Epithelial cell of proximal tubule (primary cell): ENCODE results near the gene HELT. TPM values are rescaled to one million over a fixed set of nuclear protein-coding genes. Genes with fewer than 3 reads are reported as not detected.

Source experiments
- DNase-seq: peaks from one replicate; pipeline ENCODE4 v3.0.0-alpha.2; 2011; ENCODE audit warnings: low read depth
- H3K4me3 ChIP-seq: 2 replicates; pipeline ENCODE4 v1.5.1; 2011; ENCODE audit warnings: low read depth, mild to moderate bottlenecking, low read length
- total RNA-seq: library from RNA; depleted of rRNA; stranded (reverse); fragments of >200 nt; gene quantifications from 2 replicates; pipeline ENCODE4 v1.2.3, GENCODE V29; 2015
- TF ChIP-seq, protein P1 (sequence below): conservative IDR thresholded peaks from 2 replicates; pipeline ENCODE4 v1.5.1; 2012; ENCODE audit warnings: low read depth, mild to moderate bottlenecking, low read length

HELT gene
- total RNA-seq, 1 donor from 2014 or later: not detected

DNA sequence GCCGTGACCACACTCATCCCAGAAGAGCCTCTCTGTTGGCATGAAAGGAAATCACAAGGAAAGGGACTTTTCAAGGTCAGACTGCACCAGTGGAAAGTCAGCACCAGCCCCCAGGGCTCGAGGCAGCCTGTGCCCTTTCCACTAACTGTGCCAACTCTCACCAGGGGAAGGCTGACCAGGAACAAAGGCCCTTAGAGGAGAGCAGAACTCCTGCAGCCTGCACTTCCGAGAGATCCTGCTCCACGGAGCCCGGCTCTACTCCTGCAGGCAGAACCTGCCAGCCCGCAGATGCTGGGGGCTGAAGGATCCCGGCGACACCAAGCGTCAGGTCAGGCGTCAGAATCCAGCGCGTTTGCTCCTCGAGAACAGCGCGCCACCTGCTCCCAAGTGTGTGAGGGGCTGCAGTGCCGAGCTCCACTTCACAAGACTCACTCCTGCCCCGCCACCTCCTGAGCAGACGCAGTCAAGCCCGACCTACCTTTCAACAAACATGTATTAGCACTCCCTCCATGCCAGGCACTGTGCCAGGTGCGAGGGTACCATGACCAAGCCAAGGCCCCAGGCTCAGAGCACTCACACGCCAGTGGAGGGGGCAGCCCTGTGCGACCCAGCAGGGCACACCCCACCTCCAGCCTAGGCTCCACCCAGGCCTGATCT lies 13.6 kb upstream of the HELT start:
- peak overlapping the region; percentile 48 for H3K4me3 ChIP-seq
- TF ChIP-seq, protein P1, sequence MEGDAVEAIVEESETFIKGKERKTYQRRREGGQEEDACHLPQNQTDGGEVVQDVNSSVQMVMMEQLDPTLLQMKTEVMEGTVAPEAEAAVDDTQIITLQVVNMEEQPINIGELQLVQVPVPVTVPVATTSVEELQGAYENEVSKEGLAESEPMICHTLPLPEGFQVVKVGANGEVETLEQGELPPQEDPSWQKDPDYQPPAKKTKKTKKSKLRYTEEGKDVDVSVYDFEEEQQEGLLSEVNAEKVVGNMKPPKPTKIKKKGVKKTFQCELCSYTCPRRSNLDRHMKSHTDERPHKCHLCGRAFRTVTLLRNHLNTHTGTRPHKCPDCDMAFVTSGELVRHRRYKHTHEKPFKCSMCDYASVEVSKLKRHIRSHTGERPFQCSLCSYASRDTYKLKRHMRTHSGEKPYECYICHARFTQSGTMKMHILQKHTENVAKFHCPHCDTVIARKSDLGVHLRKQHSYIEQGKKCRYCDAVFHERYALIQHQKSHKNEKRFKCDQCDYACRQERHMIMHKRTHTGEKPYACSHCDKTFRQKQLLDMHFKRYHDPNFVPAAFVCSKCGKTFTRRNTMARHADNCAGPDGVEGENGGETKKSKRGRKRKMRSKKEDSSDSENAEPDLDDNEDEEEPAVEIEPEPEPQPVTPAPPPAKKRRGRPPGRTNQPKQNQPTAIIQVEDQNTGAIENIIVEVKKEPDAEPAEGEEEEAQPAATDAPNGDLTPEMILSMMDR: no peak
- no peak for DNase-seq

DNA sequence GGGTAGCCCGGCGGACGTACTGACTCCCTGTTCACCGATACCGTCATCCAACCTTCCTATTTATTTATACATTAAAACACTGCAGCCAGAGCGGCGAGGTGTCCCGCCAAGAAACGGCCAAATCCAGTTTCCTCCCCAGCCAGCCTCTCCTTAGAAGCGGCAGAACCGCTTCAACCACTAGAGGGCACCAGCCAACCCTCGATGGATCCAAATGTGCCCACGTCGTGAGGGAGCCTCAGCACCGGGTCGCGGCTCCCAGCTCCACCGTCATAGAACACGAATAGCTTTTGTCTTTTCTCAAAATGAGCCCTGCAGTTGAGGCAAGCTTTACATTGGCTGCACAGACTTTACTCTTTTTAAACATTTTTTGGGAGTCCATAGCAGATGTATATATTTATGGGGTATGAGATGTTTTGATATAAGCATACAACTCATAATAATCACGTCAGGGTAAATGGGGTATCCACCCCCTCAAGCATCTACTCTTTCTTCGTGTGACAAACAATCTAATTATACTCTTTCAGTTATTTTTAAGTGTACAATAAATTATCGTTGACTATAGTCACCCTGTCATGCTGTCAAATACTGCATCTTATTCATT lies 13.0 kb upstream of the HELT start:
- H3K4me3 ChIP-seq: peak overlapping the region; percentile 48
- TF ChIP-seq, protein P1: peak; percentile 97
- DNase-seq: no peak

DNA sequence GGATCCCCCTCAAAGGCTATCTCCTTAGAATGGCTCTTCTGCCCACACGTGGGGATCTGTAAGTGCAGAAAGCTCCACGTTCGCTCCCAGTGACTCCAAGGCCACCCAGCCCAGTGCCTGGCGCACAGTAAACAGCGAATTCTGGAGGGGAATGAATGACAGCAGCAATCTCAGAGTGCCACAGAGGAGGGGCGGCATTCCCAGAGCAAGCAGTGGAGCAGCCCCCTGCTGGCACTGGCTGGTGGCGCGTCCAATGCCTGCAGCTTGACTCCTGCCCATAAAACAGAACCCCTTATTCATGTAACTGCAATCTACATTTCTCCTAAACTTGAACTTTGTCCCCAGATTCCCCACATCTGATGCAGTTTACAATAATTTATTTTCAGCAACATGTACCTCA lies 6.9 kb upstream of the HELT start:
- no peak for DNase-seq
- TF ChIP-seq, protein P1: peak; percentile 67

DNA sequence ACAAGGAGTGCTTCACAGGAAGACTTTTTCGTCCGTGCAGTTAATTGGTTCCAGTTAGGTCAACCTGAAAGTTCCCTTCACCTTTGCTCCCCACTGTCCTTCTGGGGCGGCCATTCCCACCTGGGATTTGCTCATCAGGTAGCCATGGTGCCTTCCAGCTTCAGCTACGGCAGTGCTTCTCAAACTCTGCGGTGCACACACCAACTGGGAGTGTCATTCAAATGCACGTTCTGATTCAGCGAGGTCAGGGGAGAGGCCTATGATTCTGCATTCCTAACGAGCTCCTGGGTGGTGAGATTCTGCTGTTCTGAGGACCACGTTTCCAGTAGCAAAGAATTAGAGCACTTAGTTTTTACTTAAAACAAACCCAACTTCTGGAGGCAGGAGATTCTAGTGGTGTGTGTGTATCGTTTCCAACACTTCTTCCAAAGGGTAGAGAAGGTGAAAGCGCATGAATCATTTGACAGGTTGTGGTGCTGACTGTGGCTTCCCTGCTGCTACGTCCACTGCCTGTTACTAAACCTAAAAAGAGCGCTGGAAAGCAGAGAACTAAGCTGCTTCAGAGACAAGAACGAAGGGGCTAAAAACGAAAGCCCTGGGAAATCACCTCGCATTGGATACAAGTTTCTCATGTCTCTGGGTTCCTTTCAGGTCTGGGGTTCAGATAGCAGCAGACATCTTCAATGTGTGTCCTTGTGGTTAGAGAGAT lies 4.7 kb upstream of the HELT start:
- DNase-seq: no peak
- H3K4me3 ChIP-seq: no peak overlapping the region
- TF ChIP-seq, protein P1: no peak

More for the DNA sequence above, 6.9 kb upstream of the HELT start:
- H3K4me3 ChIP-seq: no peak overlapping the region

DNA sequence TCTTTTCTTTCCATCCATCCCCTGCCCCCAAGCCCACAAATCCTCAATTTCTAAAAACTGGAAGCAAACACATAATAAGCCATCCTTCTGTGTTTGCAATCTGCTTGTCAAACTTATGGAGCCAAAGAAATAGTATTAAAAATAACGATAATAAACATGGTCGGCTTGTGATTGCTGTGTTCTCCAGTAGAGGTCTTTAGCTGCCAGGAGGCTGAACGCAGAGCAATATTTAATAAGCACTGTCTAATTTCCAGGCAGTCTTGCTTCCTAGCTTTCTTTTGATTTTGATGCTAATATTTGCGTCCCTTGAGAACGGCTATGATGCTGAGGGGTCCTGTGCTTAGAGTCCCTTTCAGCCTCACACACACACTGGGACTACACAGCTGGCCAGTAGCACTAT lies 3.2 kb upstream of the HELT start:
- DNase-seq: no peak
- TF ChIP-seq, protein P1: peak; percentile 13
- H3K4me3 ChIP-seq: no peak overlapping the region

DNA sequence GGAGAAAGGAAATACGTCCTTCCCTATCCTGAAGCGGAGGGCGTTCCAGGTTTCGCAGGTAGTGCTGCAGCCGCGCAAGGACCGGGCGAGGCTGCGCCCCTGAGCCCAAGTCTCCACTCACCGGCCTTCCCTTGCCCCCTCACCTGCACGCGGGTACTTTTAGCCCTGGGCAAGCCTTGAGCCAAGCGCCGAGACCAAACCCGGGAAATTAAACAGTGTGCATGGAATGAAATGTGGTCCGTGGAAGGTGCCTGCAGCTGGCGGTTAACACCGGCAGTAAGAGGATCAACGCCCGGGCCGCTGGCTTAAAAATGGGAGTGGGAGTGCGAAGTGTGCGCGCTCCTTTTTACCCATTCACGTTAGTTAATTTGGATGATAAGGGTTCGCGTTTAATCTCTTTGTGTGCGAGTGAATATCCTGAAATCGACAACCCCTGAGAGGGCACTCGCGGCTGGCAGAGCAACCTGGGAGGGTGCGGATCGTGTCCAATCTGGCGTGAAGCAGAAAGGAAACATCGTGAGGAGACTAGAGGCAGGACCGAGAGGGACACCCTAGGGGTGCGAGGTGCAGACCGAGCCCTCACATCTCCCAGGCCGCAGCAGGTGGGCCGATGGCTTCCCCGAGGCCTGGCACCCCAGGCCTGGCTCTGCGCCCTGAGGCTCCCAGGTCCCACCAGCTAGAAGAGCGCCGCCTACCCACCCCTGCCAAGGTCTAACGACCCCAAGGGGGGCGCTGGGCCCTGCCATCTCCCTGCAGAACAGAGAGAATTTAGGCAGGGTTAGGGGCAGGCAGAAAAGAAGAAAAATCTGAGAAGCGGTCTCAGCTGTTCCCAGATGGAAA lies 2.0 kb upstream of the HELT start:
- no peak for DNase-seq
- no peak overlapping the region for H3K4me3 ChIP-seq
- TF ChIP-seq, protein P1: no peak
